Tibial artery (tissue), 4 donors: ENCODE results near the gene USO1.

ENCODE experiments used
- DNase-seq, 2 donors: peaks; one replicate each; pipeline ENCODE4 v3.0.0-alpha.2; 2019
- H3K27ac ChIP-seq, 2 donors: fragments of 200-600 bp; sonication (generic) in 1 of 2; 1 replicate in 1 of 2; 2 replicates in 1 of 2; pipeline ENCODE4 v1.5.1; 2018 to 2019; ENCODE audit warnings: mild to moderate bottlenecking in 1 of 2
- H3K27me3 ChIP-seq, 2 donors: fragments of 200-600 bp; sonication (generic) in 1 of 2; one replicate each; pipeline versions ENCODE4 v1.5.1 to v1.6.0; 2016 to 2019
- H3K36me3 ChIP-seq, 3 donors: fragments of 200-600 bp; sonication (generic) in 2 of 3; one replicate each; pipeline ENCODE4 v1.5.1; 2016 to 2019; ENCODE audit warnings: mild to moderate bottlenecking in 2 of 3
- H3K4me1 ChIP-seq, 4 donors: fragments of 200-600 bp; sonication (generic) in 2 of 4; 1 replicate in 3 of 4; 2 replicates in 1 of 4; pipeline ENCODE4 v1.5.1; 2016 to 2019
- H3K4me3 ChIP-seq, 2 donors: fragments of 200-600 bp; sonication (generic) in 1 of 2; 1 replicate in 1 of 2; 2 replicates in 1 of 2; pipeline ENCODE4 v1.5.1; 2018 to 2019; ENCODE audit warnings: mild to moderate bottlenecking in 2 of 2
- H3K9me3 ChIP-seq, 3 donors: fragments of 200-600 bp; sonication (generic) in 1 of 3; one replicate each; pipeline ENCODE4 v1.5.1; 2016 to 2019
- intact Hi-C: fragments of 100-400 bp; cut with DNase I; formaldehyde crosslinking; loops from one replicate; pipeline ENCODE4 v1.15.0; 2023; ENCODE audit warnings: low total_unique reads
- TF ChIP-seq, protein P1 (sequence below), 2 experiments: fragments of 200-600 bp in 1 of 2; fragments of 450-650 bp in 1 of 2; IDR thresholded peaks; one replicate each; pipeline ENCODE4 v1.5.1; 2017 to 2019; ENCODE audit warnings: antibody characterized with exemption in 2 of 2, mild to moderate bottlenecking in 1 of 2, moderate library complexity in 1 of 2

Gene USO1

DNA sequence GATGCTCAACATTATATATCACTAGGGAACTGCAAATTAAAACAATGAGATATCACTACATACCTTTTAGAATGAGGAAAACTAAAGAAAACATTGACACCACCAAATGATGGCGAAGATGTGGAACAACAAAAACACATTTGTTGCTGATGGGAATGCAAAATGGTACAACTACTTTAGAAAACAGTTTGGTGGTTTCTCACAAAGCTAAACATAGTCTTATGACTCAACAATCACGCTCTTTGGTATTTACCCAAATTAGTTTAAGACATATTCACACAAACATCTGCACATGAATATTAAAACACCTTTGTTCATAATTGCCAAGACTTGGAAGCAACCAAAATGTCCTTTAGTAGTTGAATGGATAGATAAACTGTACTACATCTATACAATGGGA lies 53.2 kb downstream of the USO1 start:
- H3K27me3 ChIP-seq = no peaks in the 10 kb centered on the region
- intact Hi-C loops = no loop called here
- no peaks in the 10 kb centered on the region for H3K4me1 ChIP-seq
- TF ChIP-seq, protein P1, sequence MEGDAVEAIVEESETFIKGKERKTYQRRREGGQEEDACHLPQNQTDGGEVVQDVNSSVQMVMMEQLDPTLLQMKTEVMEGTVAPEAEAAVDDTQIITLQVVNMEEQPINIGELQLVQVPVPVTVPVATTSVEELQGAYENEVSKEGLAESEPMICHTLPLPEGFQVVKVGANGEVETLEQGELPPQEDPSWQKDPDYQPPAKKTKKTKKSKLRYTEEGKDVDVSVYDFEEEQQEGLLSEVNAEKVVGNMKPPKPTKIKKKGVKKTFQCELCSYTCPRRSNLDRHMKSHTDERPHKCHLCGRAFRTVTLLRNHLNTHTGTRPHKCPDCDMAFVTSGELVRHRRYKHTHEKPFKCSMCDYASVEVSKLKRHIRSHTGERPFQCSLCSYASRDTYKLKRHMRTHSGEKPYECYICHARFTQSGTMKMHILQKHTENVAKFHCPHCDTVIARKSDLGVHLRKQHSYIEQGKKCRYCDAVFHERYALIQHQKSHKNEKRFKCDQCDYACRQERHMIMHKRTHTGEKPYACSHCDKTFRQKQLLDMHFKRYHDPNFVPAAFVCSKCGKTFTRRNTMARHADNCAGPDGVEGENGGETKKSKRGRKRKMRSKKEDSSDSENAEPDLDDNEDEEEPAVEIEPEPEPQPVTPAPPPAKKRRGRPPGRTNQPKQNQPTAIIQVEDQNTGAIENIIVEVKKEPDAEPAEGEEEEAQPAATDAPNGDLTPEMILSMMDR (IDR thresholded peaks at IDR 0.05) = no peak
- peaks cover 67 to 84% (median 78%) of the 10 kb centered on the region in 3 donors for H3K36me3 ChIP-seq
- no peaks in the 10 kb centered on the region for H3K9me3 ChIP-seq
- H3K27ac ChIP-seq = no peak overlapping the region
- no peak for DNase-seq
- no peak overlapping the region for H3K4me3 ChIP-seq

DNA sequence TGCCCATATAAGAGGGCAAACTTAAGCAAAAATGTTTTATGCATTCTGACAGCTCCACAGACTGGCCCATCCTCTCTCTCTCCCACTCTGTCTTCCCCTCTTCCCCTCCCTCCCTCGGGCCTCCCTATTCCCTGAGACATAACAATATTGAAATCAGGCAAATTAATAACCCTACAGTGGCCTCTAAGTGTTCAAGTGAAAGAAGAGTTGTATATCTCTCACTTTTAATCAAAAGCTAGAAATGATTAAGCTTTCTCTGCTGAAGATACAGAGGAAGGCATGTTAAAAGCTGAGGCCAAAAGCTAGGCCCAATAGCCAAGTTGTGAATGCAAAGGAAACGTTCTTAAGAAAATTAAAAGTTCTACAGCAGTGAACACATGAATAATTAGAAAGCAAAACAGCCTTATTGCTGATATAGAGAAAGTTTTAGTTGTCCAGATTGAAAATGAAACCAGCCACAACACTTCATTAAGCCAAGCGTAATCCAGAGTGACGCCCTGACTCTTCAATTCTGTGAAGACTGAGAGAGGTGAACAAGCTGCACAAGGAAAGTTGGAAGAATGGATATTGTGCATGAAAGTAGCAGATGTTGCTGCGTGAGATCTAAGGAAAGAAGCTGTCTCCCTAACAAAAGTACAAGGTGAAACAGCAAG lies 54.9 kb downstream of the USO1 start:
- H3K9me3 ChIP-seq = no peaks in the 10 kb centered on the region
- H3K4me3 ChIP-seq = no peak overlapping the region
- TF ChIP-seq, protein P1 (IDR thresholded peaks at IDR 0.05) = no peak
- no peak for DNase-seq
- H3K36me3 ChIP-seq = peaks cover 62 to 90% (median 84%) of the 10 kb centered on the region in 3 donors
- no peak overlapping the region for H3K27ac ChIP-seq
- intact Hi-C loops = no loop called here
- no peaks in the 10 kb centered on the region for H3K4me1 ChIP-seq
- no peaks in the 10 kb centered on the region for H3K27me3 ChIP-seq

DNA sequence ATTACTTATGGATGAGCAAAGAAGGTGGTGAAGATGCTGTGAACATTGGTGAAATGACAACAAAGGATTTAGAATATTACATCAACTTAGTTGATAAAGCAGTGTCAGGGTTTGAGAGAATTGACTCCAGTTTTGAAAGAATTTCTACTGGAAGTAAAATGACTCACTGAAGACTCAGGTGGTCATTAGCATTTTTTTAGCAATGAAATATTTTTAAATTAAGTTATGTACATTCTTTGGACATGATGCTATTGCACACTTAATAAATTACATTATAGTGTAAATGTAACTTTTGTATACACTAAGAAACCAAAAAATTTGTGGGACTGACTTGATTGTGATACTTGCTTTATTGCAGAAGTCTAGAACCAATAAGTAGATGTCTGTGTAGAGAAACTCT lies 56.9 kb downstream of the USO1 start:
- no peak overlapping the region for H3K27ac ChIP-seq
- TF ChIP-seq, protein P1 (IDR thresholded peaks at IDR 0.05) = no peak
- DNase-seq = no peak
- H3K4me1 ChIP-seq = no peaks in the 10 kb centered on the region
- no peaks in the 10 kb centered on the region for H3K9me3 ChIP-seq
- intact Hi-C loops = no loop called here
- peaks cover 47 to 79% (median 74%) of the 10 kb centered on the region in 3 donors for H3K36me3 ChIP-seq
- no peak overlapping the region for H3K4me3 ChIP-seq
- no peaks in the 10 kb centered on the region for H3K27me3 ChIP-seq

DNA sequence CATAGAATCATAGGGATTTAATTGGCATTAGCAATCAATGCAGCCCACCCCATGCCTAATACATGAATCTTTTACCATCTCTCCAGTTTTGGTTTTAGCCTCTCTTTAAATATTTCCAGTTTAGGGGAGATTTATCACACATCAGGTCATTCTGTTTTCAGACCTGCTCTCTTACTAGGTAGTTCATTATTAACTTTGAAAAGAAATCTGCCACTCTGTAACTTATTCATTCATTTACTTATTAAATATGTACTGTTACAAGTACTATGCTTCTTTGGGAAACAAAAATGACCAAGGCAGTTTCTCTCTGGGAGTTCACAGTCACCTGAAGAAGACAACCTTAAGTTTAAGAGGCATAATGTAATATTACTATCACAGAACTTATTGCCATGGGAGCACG lies 62.1 kb downstream of the USO1 start:
- H3K36me3 ChIP-seq = peaks cover 53 to 74% (median 73%) of the 10 kb centered on the region in 3 donors
- H3K27me3 ChIP-seq = no peaks in the 10 kb centered on the region
- H3K4me1 ChIP-seq = no peaks in the 10 kb centered on the region
- no peak for DNase-seq
- TF ChIP-seq, protein P1 (IDR thresholded peaks at IDR 0.05) = no peak
- intact Hi-C loops = no loop called here
- H3K9me3 ChIP-seq = no peaks in the 10 kb centered on the region
- no peak overlapping the region for H3K4me3 ChIP-seq
- H3K27ac ChIP-seq = no peak overlapping the region

DNA sequence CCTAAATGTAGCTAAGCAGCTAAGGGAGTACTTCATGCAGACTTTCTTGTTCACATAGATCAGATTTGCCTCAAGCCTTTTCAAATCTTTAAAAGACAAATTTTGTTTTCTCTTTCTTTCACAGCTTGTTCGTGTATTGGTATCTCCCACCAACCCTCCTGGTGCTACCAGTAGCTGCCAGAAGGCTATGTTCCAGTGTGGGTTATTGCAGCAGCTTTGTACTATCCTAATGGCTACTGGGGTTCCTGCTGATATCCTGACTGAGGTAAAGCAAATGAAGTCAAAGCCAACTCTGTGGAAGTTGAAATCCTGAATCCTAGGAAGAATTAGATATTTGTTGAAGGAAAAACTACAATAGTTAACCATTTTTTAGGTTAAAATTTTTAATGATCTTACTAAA lies 62.6 kb downstream of the USO1 start:
- Histone ChIP-seq H3K4me3 (no peak overlapping the region), H3K36me3 (peaks cover 53 to 73% (median 70%) of the 10 kb centered on the region in 3 donors), H3K9me3 (no peaks in the 10 kb centered on the region), H3K27ac (no peak overlapping the region), H3K27me3 (no peaks in the 10 kb centered on the region), H3K4me1 (no peaks in the 10 kb centered on the region)
- no peak for DNase-seq
- intact Hi-C loops = no loop called here
- TF ChIP-seq, protein P1 (IDR thresholded peaks at IDR 0.05) = no peak
